GM12873 (cell line): ENCODE measurements around the gene ACVRL1.

Experiments used
- TF ChIP-seq, protein P1 (sequence below): IDR thresholded peaks from 2 replicates; pipeline ENCODE4 v1.5.1; 2012; ENCODE audit warnings: low read depth, mild to moderate bottlenecking, moderate library complexity, low read length, control low read depth; ENCODE audit not compliant: insufficient read depth; ENCODE audit errors: missing control alignments

Gene ACVRL1

GRCh38 chr12:51962737-51963136 lies 55.4 kb downstream of the ACVRL1 start:
- TF ChIP-seq, protein P1, sequence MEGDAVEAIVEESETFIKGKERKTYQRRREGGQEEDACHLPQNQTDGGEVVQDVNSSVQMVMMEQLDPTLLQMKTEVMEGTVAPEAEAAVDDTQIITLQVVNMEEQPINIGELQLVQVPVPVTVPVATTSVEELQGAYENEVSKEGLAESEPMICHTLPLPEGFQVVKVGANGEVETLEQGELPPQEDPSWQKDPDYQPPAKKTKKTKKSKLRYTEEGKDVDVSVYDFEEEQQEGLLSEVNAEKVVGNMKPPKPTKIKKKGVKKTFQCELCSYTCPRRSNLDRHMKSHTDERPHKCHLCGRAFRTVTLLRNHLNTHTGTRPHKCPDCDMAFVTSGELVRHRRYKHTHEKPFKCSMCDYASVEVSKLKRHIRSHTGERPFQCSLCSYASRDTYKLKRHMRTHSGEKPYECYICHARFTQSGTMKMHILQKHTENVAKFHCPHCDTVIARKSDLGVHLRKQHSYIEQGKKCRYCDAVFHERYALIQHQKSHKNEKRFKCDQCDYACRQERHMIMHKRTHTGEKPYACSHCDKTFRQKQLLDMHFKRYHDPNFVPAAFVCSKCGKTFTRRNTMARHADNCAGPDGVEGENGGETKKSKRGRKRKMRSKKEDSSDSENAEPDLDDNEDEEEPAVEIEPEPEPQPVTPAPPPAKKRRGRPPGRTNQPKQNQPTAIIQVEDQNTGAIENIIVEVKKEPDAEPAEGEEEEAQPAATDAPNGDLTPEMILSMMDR, result no peak

DNA sequence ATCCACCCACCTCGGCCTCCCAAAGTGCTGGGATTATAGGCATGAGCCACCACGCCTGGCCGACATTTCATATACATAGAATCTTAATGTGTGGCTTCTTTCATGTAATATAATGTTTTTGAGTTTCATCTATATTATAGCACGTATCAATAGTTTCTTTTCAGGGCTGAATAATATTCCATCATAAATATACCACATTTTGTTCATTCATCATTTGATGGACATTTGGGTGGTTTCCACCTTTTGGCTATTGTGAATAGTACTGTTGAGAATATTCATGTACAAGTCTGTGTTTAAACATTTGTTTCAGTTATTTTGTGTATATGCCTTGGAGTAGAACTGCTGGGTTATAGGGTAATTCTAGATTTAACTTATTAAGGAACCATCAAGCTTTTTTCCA lies 56.2 kb downstream of the ACVRL1 start:
- TF ChIP-seq, protein P1, result no peak

DNA sequence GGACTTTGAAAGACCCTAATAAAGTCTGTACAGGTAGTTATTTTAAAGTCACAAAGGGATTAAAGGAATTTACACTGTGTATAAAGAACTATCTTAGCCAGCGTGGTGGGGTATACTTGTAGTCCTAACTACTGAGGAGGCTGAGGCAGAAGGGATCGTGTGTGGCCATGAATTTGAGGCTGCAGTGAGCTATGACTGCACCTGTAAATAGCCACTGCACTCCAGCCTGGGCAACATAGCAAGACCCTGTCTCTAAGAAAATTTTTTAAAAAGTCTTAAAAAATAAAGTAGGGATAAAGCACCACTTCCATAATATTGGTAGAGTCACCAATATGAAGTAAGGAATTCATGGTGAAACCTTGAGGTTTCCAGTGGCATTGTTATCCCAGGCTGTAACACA lies 62.3 kb downstream of the ACVRL1 start:
- TF ChIP-seq, protein P1, result no peak

GRCh38 chr12:51970904-51971646 lies 63.8 kb downstream of the ACVRL1 start:
- TF ChIP-seq, protein P1, result peak; percentile 70

DNA sequence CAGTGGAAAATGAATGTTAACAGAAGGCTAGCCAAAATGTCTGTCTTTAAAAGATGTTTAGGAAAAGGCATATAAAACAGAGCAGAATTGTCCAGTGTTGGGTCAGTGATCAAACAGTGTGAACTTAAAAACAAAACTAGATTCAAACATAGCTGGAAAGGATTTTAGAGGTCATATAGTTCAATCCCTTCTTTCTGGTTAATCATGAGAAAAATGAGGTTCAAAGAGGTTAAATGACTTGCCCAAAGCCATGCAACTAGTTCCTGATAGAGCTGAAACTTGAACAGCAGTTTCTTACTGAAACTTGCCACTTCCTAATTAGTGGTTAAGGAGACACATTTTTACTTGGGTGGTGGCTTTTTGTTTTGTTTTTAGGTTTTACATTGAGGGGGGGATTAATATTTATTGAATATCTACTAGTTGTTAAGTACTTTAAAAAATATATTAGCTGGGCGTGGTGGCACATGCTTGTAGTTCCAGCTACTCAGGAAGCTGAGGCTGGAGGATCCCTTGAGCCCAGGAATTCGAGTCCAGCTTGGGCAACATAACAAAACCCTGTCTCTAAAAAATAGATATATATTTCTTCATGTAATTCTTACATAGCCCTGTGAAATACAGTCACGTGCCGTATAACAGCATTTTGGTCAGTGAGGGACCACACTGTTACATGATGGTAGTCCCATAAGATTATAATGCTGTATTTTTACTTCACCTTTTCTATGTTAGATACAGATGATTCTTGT lies 64.5 kb downstream of the ACVRL1 start:
- TF ChIP-seq, protein P1, result no peak

GRCh38 chr12:51972422-51972812 lies 65.1 kb downstream of the ACVRL1 start:
- TF ChIP-seq, protein P1, result no peak

- TF ChIP-seq, protein P1, result no peak
Observed at GRCh38 chr12:51972849-51973273, 65.6 kb downstream of the ACVRL1 start.
